ENCODE measurements around the gene ABL2. TPM values are rescaled to one million over a fixed set of nuclear protein-coding genes. Genes with fewer than 3 reads are reported as not detected.

The ABL2 gene
- total RNA-seq, 1 experiment from 2014 or later: 18.3 TPM

GRCh38 chr1:179127163-179127895 lies 102.1 kb downstream of the ABL2 start (continued):
- no peak for TF ChIP-seq FOXJ3 (CRISPR knock-in tag; IDR thresholded peaks at IDR 0.05; ENCODE audit: borderline replicate concordance)
- no peak for TF ChIP-seq ESRRA (CRISPR knock-in tag; IDR thresholded peaks at IDR 0.05; ENCODE audit: borderline replicate concordance)
- no peak for TF ChIP-seq ELF4 (CRISPR knock-in tag; IDR thresholded peaks at IDR 0.05; ENCODE audit: low read depth)
- TF ChIP-seq OVOL2 (CRISPR knock-in tag; IDR thresholded peaks at IDR 0.05; ENCODE audit: borderline replicate concordance): no peak

- no peak overlapping the region for H3K4me3 Mint-ChIP-seq
- H3K36me3 Mint-ChIP-seq: peaks cover 15% of the 10 kb centered on the region
- ChIA-PET CTCF (no interaction called here), POLR2A (no interaction called here)
- DNase-seq (ENCODE audit: low spot score): no peak
- H3K27ac Mint-ChIP-seq: no peak overlapping the region
- TF ChIP-seq HMGXB4 (CRISPR knock-in tag; IDR thresholded peaks at IDR 0.05): no peak
- TF ChIP-seq ATF2 (CRISPR knock-in tag; IDR thresholded peaks at IDR 0.05; ENCODE audit: borderline replicate concordance, low read depth): no peak
- TF ChIP-seq NFYB (CRISPR knock-in tag; conservative IDR thresholded peaks at IDR 0.05; ENCODE audit: low read depth): no peak
- no peak for TF ChIP-seq ATF3 (CRISPR knock-in tag; conservative IDR thresholded peaks at IDR 0.05)
- no peak for TF ChIP-seq JUN (CRISPR knock-in tag; IDR thresholded peaks at IDR 0.05)
- ATAC-seq: no peak
- H3K27me3 Mint-ChIP-seq (ENCODE audit: low read depth): no peaks in the 10 kb centered on the region
- no peaks in the 10 kb centered on the region for H3K4me1 Mint-ChIP-seq
- no peaks in the 10 kb centered on the region for H3K9me3 Mint-ChIP-seq
These were observed 103.0 kb downstream of the ABL2 start for GRCh38 chr1:179126338-179127060.

- H3K4me3 Mint-ChIP-seq: no peak overlapping the region
- no peaks in the 10 kb centered on the region for H3K27me3 Mint-ChIP-seq (ENCODE audit: low read depth)
- ATAC-seq (no peak), DNase-seq (ENCODE audit: low spot score) (no peak)
- peaks cover 4% of the 10 kb centered on the region for H3K4me1 Mint-ChIP-seq
- peaks cover 6% of the 10 kb centered on the region; the same call in 1 of the 2 replicates for H3K36me3 Mint-ChIP-seq
- ChIA-PET POLR2A (no interaction called here), CTCF (no interaction called here)
- H3K9me3 Mint-ChIP-seq: no peaks in the 10 kb centered on the region
- H3K27ac Mint-ChIP-seq: 0 out of 2 replicates have a peak overlapping the region, but pooled peaks have one; percentile 2
- no peak for TF ChIP-seq OVOL2 (CRISPR knock-in tag; IDR thresholded peaks at IDR 0.05; ENCODE audit: borderline replicate concordance)
- no peak for TF ChIP-seq TP53 (CRISPR knock-in tag; IDR thresholded peaks at IDR 0.05)
- TF ChIP-seq CDX4 (CRISPR knock-in tag; IDR thresholded peaks at IDR 0.05; ENCODE audit: borderline replicate concordance): no peak
- no peak for TF ChIP-seq NR3C1 (CRISPR knock-in tag; conservative IDR thresholded peaks at IDR 0.05; ENCODE audit: low read depth)
- TF ChIP-seq GTF2I (CRISPR knock-in tag; conservative IDR thresholded peaks at IDR 0.05): no peak
- no peak for TF ChIP-seq ZNF512 (CRISPR knock-in tag; IDR thresholded peaks at IDR 0.05; ENCODE audit: borderline replicate concordance)
- TF ChIP-seq CBFB (CRISPR knock-in tag; IDR thresholded peaks at IDR 0.05; ENCODE audit: low read depth): no peak
- TF ChIP-seq IRF2 (CRISPR knock-in tag; IDR thresholded peaks at IDR 0.05; ENCODE audit: borderline replicate concordance, low read depth): no peak
- TF ChIP-seq ESRRA (CRISPR knock-in tag; IDR thresholded peaks at IDR 0.05; ENCODE audit: borderline replicate concordance): no peak
- TF ChIP-seq FOXK1 (CRISPR knock-in tag; IDR thresholded peaks at IDR 0.05): no peak
- no peak for TF ChIP-seq ZNF423 (CRISPR knock-in tag; IDR thresholded peaks at IDR 0.05)
- no peak for TF ChIP-seq ZNF416 (CRISPR knock-in tag; IDR thresholded peaks at IDR 0.05)
- no peak for TF ChIP-seq USF2 (CRISPR knock-in tag; IDR thresholded peaks at IDR 0.05)
- TF ChIP-seq ATF3 (CRISPR knock-in tag; conservative IDR thresholded peaks at IDR 0.05): no peak
- TF ChIP-seq ZBTB43 (CRISPR knock-in tag; IDR thresholded peaks at IDR 0.05): no peak
- no peak for TF ChIP-seq ZNF263 (CRISPR knock-in tag; IDR thresholded peaks at IDR 0.05; ENCODE audit: low read depth)
These were observed 104.6 kb downstream of the ABL2 start for GRCh38 chr1:179124873-179125272.

All from WTC11 (cell line).